Suprapubic skin (tissue), 4 donors: ENCODE measurements around the gene UBXN4.

ENCODE experiments used
- EP300 ChIP-seq: sonication (generic); formaldehyde crosslinking; IDR thresholded peaks from one replicate; pipeline ENCODE4 v1.6.1; 2017; ENCODE audit warnings: antibody characterized with exemption
- POLR2A ChIP-seq, 2 donors: fragments of 450-650 bp; IDR thresholded peaks; one replicate each; pipeline ENCODE4 v1.6.1; 2017; ENCODE audit warnings: antibody characterized with exemption in 2 of 2, mild to moderate bottlenecking in 2 of 2, moderate library complexity in 2 of 2
- POLR2AphosphoS5 ChIP-seq, 3 donors: sonication (generic); formaldehyde crosslinking; IDR thresholded peaks; one replicate each; pipeline ENCODE4 v1.6.1; 2017; ENCODE audit warnings: antibody characterized with exemption in 3 of 3
- TF ChIP-seq, protein P1 (sequence below), 2 donors: fragments of 200-600 bp in 1 of 2; fragments of 450-650 bp in 1 of 2; sonication (generic) in 1 of 2; IDR thresholded peaks; one replicate each; pipeline ENCODE4 v1.5.1; 2016 to 2019; ENCODE audit warnings: antibody characterized with exemption in 2 of 2, mild to moderate bottlenecking in 1 of 2, moderate library complexity in 1 of 2

DNA sequence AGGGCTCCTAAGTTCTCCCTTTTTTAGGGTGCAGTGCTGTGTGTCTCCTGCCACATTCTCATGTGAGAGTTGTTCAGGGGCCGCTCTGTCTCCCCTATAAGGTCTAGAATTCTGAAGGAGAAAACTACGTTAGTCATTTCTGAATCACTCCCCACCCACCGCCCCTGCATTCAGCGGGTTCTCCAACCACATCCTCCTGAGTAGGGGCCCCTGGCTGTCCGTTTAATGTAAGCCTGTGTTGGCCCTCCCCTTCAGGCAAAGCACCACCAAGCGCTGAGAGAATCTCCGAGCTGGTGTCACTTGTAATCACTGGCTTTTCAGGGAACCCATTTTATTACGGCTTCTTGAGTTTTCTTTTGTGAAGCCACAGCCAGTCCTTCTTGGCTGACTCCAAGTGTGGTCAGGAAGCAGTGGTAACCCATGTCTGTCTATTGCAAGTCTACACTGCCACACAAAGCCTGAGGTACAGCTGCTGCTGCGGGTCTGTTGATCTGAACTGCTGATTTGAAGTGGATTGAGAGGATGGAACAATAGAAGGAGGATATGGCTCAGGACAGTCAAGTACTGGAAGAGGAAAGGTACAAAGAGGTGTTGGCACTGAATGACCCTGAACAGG, 78.5 kb downstream of the UBXN4 start:
- TF ChIP-seq, protein P1, sequence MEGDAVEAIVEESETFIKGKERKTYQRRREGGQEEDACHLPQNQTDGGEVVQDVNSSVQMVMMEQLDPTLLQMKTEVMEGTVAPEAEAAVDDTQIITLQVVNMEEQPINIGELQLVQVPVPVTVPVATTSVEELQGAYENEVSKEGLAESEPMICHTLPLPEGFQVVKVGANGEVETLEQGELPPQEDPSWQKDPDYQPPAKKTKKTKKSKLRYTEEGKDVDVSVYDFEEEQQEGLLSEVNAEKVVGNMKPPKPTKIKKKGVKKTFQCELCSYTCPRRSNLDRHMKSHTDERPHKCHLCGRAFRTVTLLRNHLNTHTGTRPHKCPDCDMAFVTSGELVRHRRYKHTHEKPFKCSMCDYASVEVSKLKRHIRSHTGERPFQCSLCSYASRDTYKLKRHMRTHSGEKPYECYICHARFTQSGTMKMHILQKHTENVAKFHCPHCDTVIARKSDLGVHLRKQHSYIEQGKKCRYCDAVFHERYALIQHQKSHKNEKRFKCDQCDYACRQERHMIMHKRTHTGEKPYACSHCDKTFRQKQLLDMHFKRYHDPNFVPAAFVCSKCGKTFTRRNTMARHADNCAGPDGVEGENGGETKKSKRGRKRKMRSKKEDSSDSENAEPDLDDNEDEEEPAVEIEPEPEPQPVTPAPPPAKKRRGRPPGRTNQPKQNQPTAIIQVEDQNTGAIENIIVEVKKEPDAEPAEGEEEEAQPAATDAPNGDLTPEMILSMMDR (IDR thresholded peaks at IDR 0.05), result no peak
- TF ChIP-seq POLR2A (IDR thresholded peaks at IDR 0.05) (no peak), POLR2AphosphoS5 (IDR thresholded peaks at IDR 0.05) (no peak), EP300 (no peak)
